Prostate gland (tissue), 2 donors: Measurements from ENCODE around the gene INPP5K.

ENCODE experiments used
- CTCF ChIP-seq, 4 experiments: fragments of 200-600 bp in 2 of 4; fragments of 450-650 bp in 2 of 4; sonication (generic) in 2 of 4; IDR thresholded peaks; 1 replicate in 3 of 4; 2 replicates in 1 of 4; pipeline ENCODE4 v1.5.1; 2016 to 2019; ENCODE audit warnings: antibody characterized with exemption in 4 of 4, mild to moderate bottlenecking in 2 of 4, moderate library complexity in 2 of 4
- POLR2A ChIP-seq: fragments of 450-650 bp; IDR thresholded peaks from one replicate; pipeline ENCODE4 v1.6.1; 2016; ENCODE audit warnings: antibody characterized with exemption, mild to moderate bottlenecking

GRCh38 chr17:1481736-1482135 is 34.7 kb downstream of the INPP5K start:
- TF ChIP-seq POLR2A: no peak
- no peak for TF ChIP-seq CTCF (IDR thresholded peaks at IDR 0.05)
